Epidermal melanocyte (primary cell): ENCODE measurements around the gene ZBTB7C.

ENCODE experiments used
- DNase-seq: peaks from one replicate; pipeline ENCODE4 v3.0.0; 2011; ENCODE audit warnings: low spot score; ENCODE audit not compliant: insufficient read length

ZBTB7C gene

DNA sequence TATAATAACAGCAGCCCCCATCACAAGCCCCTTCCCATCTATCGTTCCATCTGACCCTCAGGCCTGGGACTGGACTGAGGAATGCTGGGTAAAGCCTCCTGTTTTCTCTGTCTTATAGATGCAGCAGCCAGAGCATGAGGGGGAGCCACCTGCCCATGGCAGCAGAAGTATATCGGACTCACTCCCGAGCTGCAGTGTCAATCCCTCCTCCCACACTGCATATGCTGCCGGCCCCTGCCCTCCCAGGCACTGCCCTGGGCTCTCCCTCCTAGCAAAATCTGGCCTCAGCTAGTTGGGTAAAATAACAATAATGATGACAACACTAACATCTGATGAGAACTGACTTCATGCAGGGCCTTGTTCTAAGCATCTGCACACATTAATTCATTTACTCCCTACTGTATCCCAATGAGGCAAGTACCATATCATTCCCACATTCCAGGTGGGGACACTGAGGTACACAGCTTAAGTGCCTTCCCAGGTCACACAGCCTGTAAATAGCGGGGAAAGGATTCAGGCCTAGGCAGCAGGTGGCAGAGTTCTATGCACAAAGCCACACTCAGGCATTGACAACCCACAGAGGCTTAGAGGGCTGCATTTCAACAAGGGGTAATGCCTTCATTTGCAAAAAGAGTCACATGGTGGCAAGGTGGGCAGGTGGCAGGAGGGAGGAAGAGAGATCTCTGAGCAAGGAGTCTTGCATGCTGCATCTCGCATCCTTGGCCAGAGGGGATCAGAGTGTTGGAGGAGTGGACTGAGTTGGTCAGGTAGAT lies 190.0 kb downstream of the ZBTB7C start:
- DNase-seq: no peak

DNA sequence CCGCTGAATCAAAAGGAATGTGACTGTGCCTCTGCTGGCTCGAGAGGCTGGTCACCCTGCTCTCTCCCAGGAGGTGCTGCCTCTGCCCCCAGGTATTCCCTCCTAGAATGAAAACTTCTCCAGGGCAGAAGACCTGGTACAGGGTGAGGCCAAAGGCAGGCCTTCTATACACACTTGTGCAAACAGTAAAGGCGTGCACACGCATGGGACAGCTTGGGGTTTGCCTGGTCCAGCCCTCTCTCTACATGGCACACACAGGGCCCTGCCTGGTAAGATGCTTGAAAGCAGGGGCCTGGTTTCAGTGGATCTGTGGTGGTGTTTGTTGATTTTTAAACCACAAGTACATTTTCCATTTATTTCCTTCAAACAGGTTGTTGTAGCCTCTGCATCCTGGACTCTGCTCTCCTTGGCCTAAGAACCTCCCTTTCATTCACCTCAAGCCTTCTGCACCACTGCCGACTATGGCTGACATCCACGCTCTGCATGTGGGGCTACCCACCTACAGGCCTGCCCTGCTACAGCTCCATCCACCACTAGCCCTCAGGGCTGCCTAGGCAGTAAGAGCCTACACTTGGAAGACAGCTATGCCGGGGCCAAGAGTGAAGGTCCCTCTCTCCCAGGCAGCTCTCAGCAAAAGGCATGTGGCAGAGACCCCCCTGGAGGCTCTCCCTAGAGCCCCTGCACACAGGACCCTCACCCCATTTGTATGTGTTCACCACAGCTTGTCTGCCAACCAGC lies 190.7 kb downstream of the ZBTB7C start:
- no peak for DNase-seq

DNA sequence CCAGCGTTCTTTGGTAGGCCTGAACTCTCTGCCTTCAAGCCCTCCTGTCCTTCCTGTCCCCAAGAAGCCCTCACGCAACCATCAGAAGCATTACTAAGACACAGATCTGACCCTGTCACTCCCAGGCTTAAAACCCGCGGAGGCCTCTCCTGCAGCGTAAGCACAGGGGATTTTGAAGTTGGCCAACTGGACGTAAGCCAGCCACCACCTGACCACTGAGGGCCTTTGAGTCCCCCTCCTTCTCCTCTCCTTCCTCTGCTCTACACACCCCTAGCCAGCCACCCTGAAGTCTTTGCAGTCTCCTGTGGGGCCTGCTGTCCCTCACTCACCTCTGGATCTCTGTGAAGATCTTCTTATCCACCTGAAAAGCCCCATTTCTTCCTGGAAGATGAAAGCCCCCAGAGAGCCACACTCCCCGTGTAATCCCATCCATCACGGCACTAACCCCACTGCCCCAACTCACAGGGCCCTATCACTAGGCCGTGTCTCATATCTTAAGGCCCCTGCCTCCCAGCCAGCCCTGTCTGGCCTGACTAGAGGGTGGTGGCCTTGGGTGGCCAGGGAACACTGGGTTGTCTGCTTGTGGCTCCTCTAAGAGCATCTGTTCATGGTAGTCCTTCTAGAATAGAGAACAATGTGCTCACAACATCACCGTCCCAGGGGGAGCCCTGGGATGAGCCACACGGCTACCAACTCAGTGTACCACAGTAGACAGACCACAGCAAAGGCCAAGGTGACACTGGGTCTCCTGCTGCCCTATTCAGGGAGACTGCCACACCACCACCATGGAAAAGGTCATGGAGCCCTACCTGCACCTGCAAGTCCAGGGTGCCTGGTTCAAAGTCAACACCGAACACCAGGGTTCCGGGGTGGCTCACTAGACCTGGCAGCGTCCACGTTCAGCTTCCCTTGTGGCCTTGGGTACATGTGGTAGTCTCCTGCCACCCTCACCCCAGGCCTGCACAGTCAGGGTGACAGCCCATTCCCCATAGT lies 191.6 kb downstream of the ZBTB7C start:
- no peak for DNase-seq

DNA sequence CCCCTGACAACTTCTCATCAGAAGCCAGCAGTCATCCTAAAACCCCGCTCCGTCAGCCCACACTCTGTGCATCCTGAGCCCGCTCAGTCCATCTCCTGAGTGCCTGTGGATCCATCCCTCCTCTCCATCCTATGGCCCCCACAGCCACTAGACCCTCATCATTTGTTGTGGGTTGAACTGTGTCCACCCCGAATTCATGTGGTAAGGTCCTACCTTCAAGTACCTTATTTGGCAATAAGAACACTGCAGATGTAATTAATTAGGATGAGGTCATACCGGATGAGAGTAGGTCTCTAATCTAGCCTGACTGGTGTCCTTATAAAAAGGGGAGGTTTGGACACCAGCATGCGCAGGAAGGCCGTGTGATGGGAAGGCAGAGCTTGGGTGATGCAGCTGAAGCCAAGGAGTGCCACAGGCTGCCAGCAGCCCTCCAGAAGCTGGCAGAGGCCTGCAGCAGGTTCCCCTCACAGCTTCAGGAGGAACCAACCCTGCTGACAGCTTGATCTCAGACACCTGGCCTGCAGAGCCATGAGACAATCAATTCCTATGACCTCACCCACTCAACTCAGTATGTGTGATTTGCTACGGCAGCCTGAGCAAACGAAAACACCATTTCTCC lies 192.4 kb downstream of the ZBTB7C start:
- no peak for DNase-seq

DNA sequence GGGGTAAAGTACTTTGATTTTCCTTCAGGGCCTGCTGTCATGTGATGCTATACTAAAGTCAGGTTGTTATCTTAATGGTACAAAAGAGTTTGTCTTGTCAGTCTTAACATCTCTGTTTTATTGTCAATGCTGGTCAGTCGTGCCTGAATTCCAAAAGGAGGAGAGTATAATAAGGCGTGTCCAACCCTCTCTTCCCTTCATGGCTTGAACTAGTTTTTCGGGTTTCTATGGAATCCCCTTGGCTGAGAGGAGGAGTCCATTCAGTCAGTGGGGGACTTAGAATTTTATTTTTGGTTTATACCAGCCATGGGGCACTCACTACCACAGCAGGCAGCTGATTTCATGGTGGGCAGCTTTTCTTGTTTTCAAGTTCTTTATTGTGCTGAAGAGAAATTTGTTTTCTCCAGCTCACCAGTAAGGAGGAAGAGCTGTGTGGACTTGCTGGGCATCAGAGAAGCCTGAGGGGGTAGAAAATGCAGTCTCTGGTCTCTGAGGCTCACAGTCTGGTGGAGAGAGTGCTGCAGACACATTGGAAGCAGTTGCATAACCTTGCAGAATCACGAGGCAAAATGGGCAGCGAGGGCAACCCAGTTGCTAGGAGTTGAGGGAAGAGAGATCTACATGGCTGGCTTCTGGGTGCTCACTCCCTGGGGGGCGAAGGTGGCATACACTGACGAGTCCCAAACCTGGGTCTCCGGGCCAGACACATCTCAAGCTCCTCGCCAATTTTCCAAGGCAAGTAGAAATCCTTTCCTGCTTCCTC lies 193.1 kb downstream of the ZBTB7C start:
- DNase-seq: no peak

DNA sequence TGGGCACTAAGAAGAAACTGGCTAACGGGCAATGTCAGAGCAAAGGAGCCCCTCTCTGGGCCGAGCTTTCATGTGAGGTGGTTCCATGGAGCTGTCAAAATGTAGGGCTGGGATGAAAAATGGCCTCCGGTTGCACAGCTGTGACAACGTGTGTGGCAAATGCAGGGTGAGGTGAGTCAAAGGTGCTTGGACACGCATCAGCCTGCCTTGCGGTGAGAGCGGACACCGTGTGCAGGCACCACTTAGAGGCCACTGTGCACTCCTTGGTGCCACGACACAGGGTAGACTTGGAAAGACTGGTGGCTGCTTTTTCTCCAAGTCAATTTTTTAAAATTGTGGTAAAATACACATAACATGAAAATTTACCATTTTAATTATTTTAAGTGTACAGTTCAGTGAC lies 195.4 kb downstream of the ZBTB7C start:
- no peak for DNase-seq

DNA sequence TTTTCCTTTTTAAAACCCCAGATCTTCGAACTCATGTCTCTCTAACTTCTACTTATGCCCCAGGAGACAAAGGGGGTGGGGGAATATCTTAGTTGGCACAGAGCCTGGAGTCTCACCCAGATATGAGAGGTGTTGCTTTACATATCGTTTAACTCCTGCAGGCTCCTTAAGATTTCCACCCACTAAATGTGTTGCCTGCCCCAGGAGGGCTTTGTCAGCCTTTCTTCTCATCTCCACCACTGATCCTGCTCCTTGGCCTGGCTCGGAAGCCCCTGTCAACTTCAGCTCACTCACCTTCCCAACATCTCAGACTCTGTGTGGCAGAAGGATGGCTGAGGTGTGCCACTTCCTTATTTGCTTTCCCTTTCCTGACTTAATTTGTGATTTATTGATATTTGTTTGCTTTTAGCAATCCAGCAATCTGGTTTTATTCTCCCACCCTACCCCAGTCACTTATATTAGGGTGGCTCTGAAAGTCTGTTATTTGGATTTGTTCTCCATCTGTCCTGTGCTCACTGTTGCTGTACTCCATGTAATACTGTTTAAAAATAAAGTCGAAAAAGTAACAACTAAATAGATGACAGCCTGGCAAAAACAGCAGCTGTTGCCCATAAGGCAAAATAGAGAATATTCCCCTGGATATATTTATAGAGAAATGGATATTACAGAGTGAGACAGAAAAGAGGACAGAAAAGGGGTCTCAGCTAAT lies 200.6 kb downstream of the ZBTB7C start:
- DNase-seq: no peak

DNA sequence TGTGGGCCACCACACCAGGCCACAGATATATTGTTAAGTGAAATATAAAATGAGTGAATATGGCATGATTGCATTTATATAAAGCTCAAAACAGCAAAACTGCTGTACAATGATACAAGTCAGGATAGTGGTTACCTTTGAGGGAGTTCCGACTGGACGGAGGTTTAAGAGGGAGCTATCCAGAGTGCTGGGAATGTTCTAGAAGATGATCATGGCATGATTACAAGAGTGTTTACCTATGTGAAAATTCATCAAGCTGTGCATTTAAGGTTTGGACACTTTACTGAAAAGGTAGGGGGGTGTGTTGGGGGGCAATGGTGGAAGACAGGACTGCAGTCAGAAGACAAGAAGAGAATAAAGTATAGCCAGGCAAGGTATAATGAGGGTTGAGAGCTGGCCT lies 201.4 kb downstream of the ZBTB7C start:
- DNase-seq: no peak

DNA sequence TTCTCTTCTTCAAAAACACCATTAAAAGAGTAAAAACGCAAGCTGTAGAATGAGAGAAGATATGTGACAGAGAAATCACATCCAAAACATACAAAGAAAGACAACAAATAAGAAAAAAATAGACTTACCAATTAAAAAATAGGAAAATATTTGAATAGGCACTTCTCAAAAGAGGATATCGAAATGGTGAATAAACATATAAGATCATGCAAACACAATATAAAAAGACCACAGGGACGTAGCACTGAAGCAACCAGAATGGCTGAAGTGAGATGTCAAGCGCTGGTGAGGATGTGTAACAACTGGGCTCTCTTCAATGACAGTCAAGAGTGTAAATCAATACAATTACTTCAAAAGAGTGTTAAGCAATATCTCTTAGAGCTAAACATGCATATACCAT lies 202.3 kb downstream of the ZBTB7C start:
- no peak for DNase-seq

DNA sequence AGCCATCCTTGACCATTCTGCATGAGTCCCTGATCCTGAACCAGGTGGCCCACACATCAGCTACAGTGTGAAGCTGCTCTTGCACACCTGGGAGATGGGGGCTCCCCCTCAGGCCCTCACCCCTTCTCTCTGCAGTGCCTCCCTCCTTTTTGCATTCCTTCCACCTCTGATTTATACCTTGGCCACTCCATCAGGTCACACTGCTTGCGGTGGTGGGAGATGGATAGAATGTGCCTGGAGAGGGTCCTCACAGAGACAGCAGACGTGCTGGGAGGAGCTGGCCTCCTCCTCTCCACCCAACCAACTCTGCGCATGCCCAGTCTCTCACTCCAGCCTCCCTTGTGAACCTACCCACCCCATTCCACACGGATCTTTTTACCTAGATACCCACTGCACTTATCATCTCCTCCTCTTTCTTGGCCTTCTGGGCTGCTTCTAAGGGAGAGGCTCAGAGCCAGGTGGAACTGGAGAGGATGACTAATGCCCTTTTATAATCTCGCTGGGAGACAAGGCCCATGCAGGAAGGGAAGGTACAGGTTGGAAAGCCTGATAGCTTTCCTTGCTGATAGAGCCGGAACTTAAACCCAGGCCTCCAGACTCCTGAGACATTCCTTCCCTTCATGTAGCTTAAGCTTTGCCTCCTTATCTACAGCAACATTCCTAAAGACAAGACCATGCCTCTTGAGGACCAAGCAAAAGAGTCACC lies 205.1 kb downstream of the ZBTB7C start:
- DNase-seq: no peak

DNA sequence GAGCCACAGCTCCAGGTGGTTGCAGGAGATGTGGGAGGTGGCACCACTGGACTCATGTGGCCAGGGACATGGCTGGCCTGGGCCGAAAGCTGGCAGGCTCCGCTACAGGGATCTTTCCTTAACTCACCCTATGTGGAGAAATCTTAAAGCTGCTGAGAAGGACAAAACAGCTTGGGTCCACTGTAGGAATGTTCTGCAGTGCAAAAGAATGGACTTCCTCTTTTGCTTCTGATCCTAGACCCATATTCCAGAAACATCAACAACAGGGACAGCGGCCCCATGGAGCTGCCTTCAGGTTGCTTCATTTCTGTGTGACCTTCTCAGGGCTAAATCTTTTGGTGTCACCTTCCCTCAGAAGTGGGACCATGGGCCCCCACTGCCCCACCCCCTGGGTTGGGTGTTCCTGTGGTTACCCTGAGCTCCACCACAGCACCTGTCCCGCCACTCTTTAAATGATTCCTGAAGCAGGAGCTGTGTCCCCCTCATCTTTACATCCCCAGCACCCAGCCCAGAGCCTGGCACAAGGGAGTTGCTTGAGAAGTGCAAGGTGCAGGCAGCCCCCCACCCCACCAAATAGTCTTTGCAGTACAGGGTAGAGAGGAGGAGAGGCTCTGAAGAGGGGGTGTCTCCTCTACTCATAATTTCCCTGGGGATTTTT lies 205.8 kb downstream of the ZBTB7C start:
- DNase-seq: no peak

DNA sequence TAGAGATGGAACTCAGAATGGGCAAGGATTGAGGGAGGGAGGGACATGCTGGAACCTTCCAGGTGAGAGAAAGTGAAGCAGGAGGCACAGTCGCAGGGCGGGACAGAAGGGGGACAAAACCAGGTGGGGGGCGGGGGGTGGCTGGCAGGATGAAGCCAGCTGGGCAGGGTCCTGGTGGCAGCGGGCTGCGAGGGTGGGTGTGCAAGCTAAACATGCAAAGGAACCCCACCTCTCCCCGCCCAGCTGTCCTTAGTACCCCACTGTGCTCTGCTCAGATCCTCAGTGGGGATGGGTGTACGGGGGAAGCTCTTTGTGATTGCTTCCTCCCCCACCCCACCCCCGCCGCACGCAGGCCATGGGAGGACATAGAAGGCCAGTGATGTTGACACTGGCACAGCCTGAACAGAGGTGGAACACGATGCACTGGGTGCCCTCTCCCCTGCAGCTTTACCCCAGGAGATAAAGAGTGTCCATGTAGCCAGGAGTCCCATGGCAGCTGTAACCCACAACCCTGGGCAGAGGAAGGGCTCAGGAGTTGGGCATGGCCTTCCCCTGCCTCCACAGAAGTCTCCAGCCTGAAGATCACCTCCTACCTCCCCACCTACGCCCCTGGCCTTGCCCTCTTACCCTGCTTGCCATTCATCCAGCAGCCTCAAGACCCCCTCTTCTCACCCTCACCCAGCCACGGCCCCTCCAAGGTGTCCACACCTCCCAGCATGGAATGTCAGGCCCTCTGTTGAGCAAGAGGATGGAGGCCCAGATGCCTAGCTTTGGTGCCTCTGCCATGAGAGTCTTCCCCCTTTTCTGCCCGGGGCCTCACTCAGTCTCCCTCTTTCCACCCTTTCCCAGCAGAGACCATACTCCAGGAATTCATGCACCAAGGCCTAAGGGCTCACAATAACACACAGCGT lies 206.6 kb downstream of the ZBTB7C start:
- no peak for DNase-seq

DNA sequence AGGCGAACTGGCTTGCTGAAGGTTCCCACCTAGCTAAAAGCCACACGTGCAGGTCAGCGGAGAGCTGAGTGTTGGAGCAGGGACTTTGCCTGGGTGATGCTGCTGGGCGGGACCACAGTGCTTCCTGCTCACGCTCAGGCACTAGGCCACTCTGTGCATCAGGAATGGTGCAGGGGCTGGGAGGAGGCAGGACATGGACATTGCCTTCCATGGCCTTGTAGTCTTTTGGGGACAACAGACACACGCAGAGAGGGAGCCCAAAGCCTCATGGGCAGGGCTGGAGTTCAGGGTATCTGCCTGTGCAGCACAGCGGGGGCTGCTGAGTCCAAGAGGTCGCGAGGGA lies 207.2 kb downstream of the ZBTB7C start:
- DNase-seq: no peak

DNA sequence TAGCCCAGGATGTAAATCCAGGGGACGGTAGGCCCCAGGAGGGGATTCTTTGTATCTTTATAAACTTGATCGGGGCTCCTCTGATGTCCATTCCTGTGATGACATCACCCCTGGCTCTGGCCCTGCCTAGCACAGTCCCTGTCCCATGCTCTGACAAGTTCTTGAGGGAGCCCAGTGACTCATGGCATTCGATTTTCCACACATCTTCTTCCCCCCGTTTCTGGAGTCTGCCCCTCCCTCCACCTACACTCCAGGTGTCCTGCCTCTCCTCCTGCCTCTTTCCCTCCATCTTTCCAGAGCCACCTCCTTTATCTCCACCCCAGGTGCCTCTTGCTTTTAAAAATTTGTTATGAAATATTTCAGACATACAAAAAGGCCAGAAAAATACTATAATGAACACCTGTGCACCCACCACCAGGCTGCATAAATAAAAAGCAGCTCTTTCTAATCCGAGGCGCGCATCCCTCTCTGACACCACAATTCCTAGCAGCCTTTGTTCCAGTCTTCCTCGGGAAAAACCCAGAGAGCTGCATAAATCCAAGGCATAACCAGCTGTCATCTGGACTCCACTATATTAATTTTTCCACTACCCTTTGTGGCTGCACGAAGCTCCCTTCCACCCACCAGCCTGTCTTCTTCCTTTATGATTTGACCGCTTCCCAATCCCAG lies 207.7 kb downstream of the ZBTB7C start:
- no peak for DNase-seq

DNA sequence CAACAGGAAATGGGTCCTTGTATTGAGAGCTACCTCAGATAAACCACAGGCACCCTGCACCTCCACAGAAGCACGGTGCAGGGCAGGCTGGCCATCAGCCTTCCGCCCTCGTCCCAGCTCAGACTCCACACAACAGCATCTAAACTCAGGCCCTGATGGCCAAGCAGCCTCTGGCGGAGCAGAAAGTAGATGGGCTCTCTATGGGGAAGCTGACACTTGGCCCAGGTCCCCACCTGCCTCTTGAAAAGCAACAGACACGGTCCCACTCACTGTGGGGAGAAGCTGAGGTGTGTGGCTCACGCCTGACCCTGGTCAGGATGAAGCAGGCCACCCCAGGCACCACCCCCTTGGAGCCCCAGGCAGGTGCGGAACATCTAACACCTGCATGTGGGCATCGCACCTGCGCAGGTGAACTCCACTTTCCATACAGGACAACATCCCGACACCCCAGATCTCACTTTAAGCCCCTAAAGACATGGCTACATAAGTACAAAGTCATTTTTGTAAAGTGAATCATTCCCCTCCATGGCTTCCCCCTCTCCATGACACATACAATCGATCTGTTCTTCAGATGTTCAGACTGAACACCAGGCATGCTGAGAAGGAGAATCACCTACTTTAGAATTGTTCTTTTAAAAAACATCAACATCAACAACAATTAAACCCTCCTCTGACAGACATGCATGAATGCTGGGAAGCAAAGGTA lies 208.4 kb downstream of the ZBTB7C start:
- DNase-seq: no peak

DNA sequence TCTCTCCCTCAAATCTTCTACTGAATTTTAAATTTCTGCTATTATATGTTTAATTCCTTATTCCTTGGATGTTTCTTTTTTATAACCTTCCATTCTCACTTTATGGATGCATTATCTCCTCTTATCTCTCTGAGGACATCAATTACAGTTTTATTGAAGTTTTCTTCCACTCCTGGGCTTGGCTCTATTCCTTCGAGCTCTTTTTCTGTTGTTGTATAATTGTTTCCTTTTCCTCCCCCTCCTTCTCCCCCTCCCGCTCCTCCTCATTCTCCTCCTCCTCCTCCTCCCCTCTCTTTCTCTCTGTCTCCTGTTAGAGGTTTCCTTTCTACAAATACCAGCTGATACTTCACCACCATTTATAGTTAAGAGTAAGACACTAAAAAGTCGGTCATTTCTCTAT lies 209.8 kb downstream of the ZBTB7C start:
- no peak for DNase-seq

DNA sequence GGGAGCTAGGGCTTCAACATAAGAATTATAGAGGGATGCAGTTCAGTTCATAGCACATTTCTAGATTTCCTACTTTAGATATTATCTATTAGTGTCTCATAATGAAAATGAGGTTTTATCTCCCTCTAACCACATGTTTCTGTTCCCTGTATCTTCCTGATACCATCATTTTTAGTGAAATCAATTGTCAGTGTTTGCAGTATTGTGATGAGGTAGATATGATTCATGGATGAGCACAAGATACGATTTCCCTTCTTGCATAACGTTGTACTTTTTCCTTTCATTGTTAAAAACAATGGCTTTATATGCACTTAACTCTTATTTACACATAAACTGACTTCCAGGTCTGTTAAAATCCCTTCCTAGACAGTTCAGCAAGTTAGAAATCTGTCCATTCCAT lies 211.4 kb downstream of the ZBTB7C start:
- DNase-seq: no peak
